Non-pigmented ciliary epithelial cell (primary cell): Measurements from ENCODE around the gene ANO5.

ENCODE experiments used
- DNase-seq: peaks from one replicate; pipeline ENCODE4 v3.0.0-alpha.2; 2010; ENCODE audit warnings: low read depth

The ANO5 gene

DNA sequence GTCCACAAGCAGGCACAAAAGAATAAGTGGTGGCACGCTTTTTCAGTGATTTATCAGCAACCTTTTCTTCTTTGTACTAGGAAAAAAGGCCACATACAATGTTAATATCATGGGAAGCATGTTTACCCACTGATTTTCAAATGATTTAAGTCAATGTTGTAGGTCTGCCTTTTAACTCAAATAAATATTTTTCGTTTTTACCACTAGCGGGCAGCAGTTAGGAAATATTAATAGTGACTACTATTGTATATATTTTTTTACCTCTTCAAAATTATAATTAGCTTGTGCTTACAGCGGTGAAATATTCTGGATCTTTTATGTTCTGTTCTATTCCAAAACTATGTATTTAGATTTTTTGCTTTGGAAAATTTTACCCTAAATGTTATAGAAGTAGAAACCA is 138.9 kb downstream of the ANO5 start:
- DNase-seq: no peak
